ENCODE results near the gene KYAT1.

GRCh38 chr9:128833696-128834095 is 48.1 kb downstream of the KYAT1 start:
- no peak for TF ChIP-seq CTCF (conservative IDR thresholded peaks at IDR 0.05)
- no peak for TF ChIP-seq ZFX (IDR thresholded peaks at IDR 0.05)

Data from C4-2B (cell line).